KMS-11 (cell line): ENCODE measurements around the gene BEAN1.
"Not testable (repeated sequence)": the region's sequence is repeated elsewhere in the genome, so short reads cannot be mapped to it uniquely, and the experiment has no call there.

Experiments used
- H2AFZ ChIP-seq: fragments of 200-600 bp; sonication (generic); 2 replicates; pipeline ENCODE4 v1.6.1; 2016; ENCODE audit warnings: antibody characterized with exemption, mixed run types, low read depth
- H3K27ac ChIP-seq: fragments of 200-600 bp; sonication (generic); 2 replicates; pipeline ENCODE4 v1.6.1; 2016; ENCODE audit warnings: mild to moderate bottlenecking, mixed run types
- H3K27me3 ChIP-seq: fragments of 200-600 bp; sonication (generic); 2 replicates; pipeline ENCODE4 v1.6.1; 2017; ENCODE audit warnings: mild to moderate bottlenecking, low read depth, mixed run types, moderate library complexity; ENCODE audit not compliant: insufficient read depth
- H3K36me3 ChIP-seq: fragments of 200-600 bp; sonication (generic); 2 replicates; pipeline ENCODE4 v1.6.1; 2017; ENCODE audit warnings: mild to moderate bottlenecking, mixed run types; ENCODE audit not compliant: insufficient read depth
- H3K4me1 ChIP-seq: fragments of 200-600 bp; sonication (generic); 2 replicates; pipeline ENCODE4 v1.6.1; 2016; ENCODE audit warnings: mild to moderate bottlenecking, low read depth, mixed run types; ENCODE audit not compliant: poor library complexity, severe bottlenecking
- H3K4me2 ChIP-seq: fragments of 200-600 bp; sonication (generic); 2 replicates; pipeline ENCODE4 v1.7.0; 2016; ENCODE audit warnings: mild to moderate bottlenecking, mixed run types
- H3K4me3 ChIP-seq: fragments of 200-600 bp; sonication (generic); IDR thresholded peaks from 2 replicates; pipeline ENCODE4 v1.6.1; 2017; ENCODE audit warnings: low read depth, low read length, mixed read lengths; ENCODE audit not compliant: insufficient read depth
- H3K79me2 ChIP-seq: fragments of 200-600 bp; sonication (generic); 2 replicates; pipeline ENCODE4 v1.6.1; 2016; ENCODE audit warnings: low read depth, mixed run types; ENCODE audit not compliant: insufficient read depth
- H3K9ac ChIP-seq: fragments of 200-600 bp; sonication (generic); 2 replicates; pipeline ENCODE4 v1.6.1; 2016; ENCODE audit warnings: mild to moderate bottlenecking, mixed run types
- H4K20me1 ChIP-seq: fragments of 200-600 bp; sonication (generic); 2 replicates; pipeline ENCODE4 v1.6.1; 2016; ENCODE audit warnings: mild to moderate bottlenecking, mixed run types; ENCODE audit not compliant: insufficient read depth
- TF ChIP-seq, protein P1 (sequence below): fragments of 200-600 bp; sonication (generic); conservative IDR thresholded peaks from 2 replicates; pipeline ENCODE4 v1.6.1; 2017; ENCODE audit warnings: low read depth, mild to moderate bottlenecking, antibody characterized with exemption, low read length, moderate library complexity, mixed read lengths

The BEAN1 gene

DNA sequence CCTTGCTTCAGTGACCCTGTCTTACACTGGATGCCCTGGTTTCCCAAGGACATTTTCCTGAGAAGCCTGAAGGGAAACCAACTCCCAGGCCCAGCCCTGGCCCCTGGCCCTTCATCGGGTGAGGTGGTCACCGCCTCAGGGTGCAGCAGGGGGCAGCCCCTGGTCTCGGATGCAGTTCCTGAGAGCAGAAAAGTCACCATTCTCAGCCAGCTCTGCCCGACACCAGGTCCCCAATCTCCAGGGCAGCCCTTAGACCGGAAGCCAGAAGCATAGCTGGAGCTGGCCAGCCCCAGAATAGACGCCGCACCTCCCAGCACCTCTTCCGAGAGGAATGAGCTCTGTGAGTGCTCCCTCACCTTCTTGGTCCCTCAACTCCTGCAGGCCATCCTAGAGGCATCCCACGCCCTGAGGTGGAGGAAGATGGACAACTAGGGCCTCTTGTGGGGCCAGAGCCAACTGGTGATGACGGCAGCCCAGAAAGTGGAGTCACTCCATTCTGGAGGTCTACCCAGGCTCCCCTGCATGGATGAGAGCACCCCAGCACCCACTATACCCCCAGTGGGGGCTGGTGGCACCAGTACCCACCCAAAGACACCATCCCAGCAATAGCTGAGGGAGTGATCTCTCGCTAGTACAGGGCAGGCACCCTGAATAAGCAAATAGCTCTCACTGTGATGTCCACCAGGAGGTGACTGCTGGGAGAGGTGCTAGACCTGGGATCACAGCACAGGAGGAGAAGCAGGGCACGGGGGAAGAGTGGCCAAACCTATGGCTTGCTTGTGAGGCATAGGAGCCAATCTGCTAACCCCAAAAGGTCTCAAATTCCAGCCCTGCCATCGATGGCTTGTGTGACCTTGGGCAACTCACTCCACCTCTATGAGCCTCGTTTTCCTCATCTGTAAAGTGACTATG lies 66.7 kb downstream of the BEAN1 start:
- H3K4me2 ChIP-seq, result no peak overlapping the region
- no peaks in the 10 kb centered on the region for H4K20me1 ChIP-seq
- H3K36me3 ChIP-seq, result no peaks in the 10 kb centered on the region
- no peak overlapping the region for H3K9ac ChIP-seq
- no peak overlapping the region for H3K27ac ChIP-seq
- no peaks in the 10 kb centered on the region for H3K27me3 ChIP-seq
- no peak overlapping the region for H3K4me3 ChIP-seq
- no peaks in the 10 kb centered on the region for H3K79me2 ChIP-seq
- H3K4me1 ChIP-seq, result peaks cover 12% of the 10 kb centered on the region
- H2AFZ ChIP-seq, result no peak overlapping the region
- TF ChIP-seq, protein P1, sequence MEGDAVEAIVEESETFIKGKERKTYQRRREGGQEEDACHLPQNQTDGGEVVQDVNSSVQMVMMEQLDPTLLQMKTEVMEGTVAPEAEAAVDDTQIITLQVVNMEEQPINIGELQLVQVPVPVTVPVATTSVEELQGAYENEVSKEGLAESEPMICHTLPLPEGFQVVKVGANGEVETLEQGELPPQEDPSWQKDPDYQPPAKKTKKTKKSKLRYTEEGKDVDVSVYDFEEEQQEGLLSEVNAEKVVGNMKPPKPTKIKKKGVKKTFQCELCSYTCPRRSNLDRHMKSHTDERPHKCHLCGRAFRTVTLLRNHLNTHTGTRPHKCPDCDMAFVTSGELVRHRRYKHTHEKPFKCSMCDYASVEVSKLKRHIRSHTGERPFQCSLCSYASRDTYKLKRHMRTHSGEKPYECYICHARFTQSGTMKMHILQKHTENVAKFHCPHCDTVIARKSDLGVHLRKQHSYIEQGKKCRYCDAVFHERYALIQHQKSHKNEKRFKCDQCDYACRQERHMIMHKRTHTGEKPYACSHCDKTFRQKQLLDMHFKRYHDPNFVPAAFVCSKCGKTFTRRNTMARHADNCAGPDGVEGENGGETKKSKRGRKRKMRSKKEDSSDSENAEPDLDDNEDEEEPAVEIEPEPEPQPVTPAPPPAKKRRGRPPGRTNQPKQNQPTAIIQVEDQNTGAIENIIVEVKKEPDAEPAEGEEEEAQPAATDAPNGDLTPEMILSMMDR, result no peak

DNA sequence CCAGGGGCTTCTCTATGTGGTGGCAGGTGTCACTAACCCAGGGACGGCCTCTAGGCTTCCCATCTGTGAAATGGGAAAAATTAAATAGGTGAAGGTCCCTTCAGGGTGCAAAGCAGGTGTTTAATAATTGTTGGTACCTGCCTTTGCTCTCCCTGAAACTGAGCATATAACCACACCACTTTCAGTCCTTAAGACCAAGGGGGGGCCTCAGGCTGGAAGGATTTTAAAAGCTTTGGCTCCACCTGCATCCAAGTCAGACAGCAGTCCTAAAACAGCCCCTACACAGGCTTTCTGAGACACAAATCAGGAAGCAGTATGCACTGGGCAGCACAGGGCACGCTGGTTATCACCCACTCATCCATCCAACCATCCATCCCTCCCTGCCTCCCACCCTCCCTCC lies 67.8 kb downstream of the BEAN1 start:
- no peak overlapping the region for H3K9ac ChIP-seq
- no peaks in the 10 kb centered on the region for H3K79me2 ChIP-seq
- no peaks in the 10 kb centered on the region for H3K36me3 ChIP-seq
- H3K4me3 ChIP-seq, result no peak overlapping the region
- TF ChIP-seq, protein P1, result no peak
- H2AFZ ChIP-seq, result no peak overlapping the region
- no peak overlapping the region for H3K4me2 ChIP-seq
- no peak overlapping the region for H3K27ac ChIP-seq
- no peaks in the 10 kb centered on the region for H4K20me1 ChIP-seq
- no peaks in the 10 kb centered on the region for H3K27me3 ChIP-seq
- H3K4me1 ChIP-seq, result peaks cover 12% of the 10 kb centered on the region

DNA sequence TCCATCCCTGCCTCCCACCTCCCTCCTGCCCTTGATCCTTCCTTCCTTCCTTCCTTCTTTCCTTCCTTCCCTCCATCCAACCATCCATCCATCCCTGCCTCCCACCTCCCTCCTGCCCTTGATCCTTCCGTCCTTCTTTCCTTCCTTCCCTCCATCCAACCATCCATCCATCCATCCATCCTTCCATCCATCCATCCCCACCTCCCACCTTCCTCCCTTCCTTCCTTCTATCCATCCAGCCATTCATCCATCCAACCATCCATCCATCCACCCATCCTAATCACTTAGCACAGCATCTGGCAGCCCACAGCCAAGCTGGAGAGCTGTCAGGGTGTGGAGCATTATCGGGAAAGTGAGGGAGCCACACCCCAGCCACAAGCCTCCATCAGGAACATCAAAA lies 68.3 kb downstream of the BEAN1 start:
- Histone ChIP-seq H3K4me3 (no peak overlapping the region), H2AFZ (no peak overlapping the region), H3K9ac (no peak overlapping the region), H3K4me1 (peaks cover 12% of the 10 kb centered on the region), H3K79me2 (no peaks in the 10 kb centered on the region), H3K36me3 (no peaks in the 10 kb centered on the region), H4K20me1 (no peaks in the 10 kb centered on the region), H3K4me2 (no peak overlapping the region), H3K27me3 (no peaks in the 10 kb centered on the region), H3K27ac (no peak overlapping the region)
- TF ChIP-seq, protein P1, result no peak

DNA sequence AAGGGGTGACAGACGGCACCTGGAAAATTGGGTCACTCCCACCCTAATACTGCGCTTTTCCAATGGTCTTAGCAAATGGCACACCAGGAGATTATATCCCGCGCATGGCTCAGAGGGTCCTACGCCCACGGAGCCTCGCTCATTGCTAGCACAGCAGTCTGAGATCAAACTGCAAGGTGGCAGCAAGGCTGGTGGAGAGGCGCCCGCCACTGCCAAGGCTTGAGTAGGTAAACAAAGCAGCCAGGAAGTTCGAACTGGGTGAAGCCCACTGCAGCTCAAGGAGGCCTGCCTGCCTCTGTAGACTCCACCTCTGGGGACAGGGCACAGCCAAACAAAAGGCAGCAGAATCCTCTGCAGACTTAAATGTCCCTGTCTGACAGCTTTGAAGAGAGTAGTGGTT lies 69.1 kb downstream of the BEAN1 start:
- H3K79me2 ChIP-seq, H3K9ac ChIP-seq, H4K20me1 ChIP-seq, H2AFZ ChIP-seq, H3K27me3 ChIP-seq, H3K36me3 ChIP-seq, H3K4me2 ChIP-seq, H3K27ac ChIP-seq, H3K4me3 ChIP-seq: not testable (repeated sequence)
- peaks cover 12% of the 10 kb centered on the region for H3K4me1 ChIP-seq

DNA sequence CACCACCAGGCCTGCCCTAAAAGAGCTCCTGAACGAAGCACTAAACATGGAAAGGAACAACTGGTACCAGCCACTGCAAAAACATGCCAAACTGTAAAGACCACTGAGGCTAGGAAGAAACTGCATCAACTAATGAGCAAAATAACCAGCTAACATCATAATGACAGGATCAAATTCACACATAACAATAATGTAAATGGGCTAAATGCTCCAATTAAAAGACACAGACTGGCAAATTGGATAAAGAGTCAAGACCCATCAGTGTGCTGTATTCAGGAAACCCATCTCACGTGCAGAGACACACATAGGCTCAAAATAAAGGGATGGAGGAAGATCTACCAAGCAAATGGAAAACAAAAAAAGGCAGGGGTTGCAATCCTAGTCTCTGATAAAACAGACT lies 70.8 kb downstream of the BEAN1 start:
- H3K4me1 ChIP-seq, result peaks cover 12% of the 10 kb centered on the region
- H3K36me3 ChIP-seq, H3K4me3 ChIP-seq, H2AFZ ChIP-seq, H3K79me2 ChIP-seq, H3K27me3 ChIP-seq, H3K4me2 ChIP-seq, H3K27ac ChIP-seq, H4K20me1 ChIP-seq, H3K9ac ChIP-seq: not testable (repeated sequence)

DNA sequence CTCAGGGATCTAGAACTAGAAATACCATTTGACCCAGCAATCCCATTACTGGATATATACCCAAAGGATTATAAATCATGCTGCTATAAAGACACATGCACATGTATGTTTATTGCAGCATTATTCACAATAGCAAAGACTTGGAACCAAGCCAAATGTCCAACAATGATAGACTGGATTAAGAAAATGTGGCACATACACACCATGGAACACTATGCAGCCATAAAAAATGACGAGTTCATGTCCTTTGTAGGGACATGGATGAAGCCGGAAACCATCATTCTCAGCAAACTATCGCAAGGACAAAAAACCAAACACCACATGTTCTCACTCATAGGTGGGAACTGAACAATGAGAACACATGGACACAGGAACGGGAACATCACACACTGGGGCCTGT lies 74.5 kb downstream of the BEAN1 start:
- H3K4me3 ChIP-seq, H3K4me2 ChIP-seq, H3K36me3 ChIP-seq, H3K9ac ChIP-seq, H3K27ac ChIP-seq, H2AFZ ChIP-seq, H4K20me1 ChIP-seq, H3K27me3 ChIP-seq, H3K79me2 ChIP-seq, H3K4me1 ChIP-seq: not testable (repeated sequence)
